HG03159 (cell line): ENCODE results near the gene ATP9A.
"Not testable (repeated sequence)": the region's sequence is repeated elsewhere in the genome, so short reads cannot be mapped to it uniquely, and the experiment has no call there.

Experiments
- ATAC-seq: cut with Tn5 transposase; IDR thresholded peaks from one replicate; pipeline ENCODE4 v1.9.1; 2021; ENCODE audit warnings: mild to moderate bottlenecking, moderate library complexity; ENCODE audit not compliant: unreplicated experiment

Gene ATP9A

DNA sequence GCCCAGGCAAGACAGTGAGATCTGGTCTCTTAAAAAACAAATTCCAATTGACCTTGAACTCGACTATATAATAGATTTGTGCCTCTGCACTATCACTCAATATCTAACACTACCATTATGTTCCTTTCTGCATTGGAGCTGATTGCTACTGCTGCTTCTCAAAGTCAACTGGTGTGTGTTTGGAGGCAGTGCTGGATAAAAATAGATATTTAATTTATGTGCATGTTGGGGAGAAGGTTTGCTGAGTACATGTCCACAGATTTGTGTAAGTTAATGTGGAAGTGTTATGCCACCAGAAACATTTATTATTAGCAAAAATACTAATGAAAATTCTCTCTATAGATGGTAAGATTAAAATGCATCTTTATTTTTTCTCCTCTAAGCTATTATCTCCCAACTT, 39.5 kb downstream of the ATP9A start:
- no peak for ATAC-seq

DNA sequence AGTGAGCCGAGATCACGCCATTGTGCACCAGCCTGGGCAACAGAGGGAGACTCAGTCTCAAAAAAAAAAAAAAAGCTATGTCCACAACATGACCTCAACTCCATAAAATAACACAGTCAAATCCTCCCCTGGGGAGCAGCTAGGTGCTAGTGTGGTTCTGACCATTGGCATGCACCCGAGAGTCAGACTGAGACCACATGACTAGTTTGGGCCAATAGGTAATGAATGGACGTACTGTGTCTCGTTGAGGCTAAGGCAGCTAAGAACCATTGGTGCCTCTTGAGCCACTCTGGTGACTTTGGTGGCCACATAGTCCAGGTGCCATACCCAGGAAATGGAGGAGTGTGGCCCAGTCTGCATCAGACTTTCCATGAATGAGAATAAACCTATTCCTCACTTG, 40.3 kb downstream of the ATP9A start:
- ATAC-seq: no peak

DNA sequence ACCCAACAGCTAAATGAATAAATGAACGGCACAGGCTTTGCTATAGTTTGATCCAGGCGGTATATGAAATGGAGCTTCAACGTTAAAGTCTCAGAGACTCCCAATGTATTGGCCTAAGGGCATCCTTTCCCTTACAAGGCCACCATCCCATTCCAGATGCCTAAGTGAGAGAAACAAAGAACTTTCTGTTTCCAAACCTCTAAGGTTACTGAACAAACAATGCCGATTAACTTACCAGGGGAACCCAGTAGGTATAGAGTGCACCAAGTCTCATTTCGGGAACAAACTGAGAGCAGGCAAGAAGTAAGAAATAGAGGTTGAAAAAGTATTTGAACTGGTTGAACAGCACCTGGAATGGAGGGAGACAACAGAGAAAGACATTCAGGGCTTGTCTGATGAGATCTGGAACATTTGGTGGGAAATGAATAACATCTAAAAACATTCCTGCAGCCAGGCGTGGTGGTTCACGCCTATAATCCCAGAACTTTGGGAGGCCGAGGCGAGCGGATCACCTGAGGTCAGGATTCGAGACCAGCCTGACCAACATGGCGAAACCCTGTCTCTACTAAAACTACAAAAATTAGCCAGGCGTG, 42.5 kb downstream of the ATP9A start:
- ATAC-seq: no peak

DNA sequence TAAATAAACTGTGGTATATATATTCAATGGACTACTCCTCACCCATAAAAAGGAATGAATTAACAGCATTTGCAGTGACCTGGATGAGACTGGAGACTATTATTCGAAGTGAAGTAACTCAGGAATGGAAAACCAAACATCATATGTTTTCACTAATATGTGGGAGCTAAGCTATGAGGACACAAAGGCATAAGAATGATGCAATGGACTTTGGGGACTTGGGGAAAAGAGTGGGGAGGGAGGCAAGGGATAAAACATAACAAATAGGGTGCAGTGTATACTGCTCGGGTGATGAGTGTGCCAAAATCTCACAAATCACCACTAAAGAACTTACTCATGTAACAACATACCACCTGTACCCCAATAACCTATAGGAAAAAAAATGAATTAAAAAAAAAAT, 45.2 kb downstream of the ATP9A start:
- ATAC-seq: not testable (repeated sequence)

DNA sequence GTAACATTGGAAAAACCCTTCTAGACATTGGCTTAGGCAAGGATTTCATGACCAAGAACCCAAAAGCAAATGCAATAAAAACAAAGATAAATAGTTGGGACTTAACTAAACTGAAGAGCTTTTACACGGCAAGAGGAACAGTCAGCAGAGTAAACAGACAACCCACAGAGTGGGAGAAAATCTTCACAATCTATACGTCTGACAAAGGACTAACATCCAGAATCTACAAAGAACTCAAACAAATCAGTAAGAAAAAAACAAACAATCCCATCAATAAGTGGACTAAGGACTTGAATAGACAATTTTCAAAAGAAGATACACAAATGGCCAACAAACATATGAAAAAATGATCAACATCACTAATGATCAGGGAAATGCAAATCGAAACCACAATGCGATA, 45.9 kb downstream of the ATP9A start:
- not testable (repeated sequence) for ATAC-seq

DNA sequence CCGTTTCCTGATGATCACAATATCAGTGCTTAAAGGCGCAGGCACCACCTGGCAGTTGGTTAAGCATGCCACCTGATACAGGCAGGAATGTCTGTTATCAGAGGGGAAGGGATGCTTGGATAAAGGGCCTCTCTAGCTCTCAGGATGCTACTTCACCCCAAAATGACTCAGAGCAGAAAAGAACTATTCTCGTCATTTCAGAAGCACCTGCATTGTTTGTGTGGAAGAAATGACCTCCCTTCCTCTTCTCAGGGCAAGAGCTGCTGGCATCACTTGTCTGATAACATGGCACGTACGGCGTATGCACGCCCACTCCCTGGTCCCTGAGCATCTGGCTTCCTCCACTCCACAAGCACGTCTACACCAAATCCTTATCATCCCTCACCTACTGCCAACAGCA, 47.3 kb downstream of the ATP9A start:
- no peak for ATAC-seq

DNA sequence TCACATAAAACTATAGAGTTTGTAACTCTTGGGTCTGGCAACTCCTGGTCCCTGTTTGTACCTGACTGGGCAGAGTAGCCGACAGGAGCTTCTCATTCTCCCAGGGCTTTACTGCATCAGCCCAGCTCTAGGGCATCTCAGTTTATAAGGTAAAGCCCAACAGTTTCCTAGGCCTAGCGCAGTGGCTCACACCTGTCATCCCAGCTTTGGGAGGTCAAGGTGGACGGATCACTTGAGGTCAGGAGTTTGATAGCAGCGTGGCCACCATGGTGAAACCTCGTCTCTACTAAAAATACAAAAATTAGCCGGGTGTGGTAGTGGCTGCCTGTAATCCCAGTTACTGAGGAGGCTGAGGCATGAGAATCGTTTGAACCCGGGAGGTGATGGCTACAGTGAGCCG, 47.8 kb downstream of the ATP9A start:
- no peak for ATAC-seq

DNA sequence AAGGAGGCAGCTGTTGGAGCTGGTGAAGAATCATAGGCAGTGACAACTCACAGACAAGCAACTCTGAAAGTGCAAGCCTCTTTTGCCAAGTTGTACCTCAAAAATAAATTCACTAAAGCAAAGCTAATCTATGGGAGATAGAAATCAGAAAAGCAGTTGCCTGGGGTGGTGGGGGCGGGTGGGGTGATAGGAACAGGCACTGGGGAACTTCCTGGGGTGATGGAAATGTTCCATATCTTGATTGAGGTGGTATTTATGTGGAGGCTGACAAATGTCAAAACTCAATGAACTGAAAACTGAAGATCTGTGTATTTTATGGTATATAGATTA, 52.4 kb downstream of the ATP9A start:
- ATAC-seq: no peak

DNA sequence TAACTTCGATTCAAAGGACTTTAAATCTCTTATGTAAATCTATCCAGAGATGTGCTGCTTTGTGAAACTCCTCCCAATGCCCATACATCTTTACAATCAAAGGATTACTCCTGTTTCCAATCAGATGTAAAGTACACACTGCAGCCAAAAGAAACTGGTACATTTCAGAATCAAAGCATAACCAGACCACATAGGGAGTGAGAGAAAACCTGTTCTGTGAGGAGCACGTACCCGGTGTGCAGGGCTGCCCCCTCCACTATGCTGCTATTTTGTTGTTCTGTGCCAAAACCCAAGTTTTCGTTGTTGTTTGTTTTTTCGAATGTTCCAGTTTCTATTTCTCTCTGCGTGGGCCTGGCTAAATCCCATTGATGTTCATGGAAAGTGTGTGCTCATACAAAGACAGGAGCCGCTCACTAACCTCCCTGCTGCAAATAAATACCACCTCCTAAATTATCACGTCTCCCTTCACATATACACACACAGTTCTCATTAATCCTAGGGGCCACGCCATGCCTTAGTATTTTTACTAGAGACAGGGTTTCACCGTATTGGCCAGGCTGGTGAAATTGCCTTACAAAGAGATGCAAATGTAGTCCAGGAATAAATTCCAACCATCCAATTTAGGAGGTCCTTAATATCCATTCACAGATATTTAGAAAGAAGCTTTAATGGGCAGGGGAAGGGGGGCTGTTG, 52.9 kb downstream of the ATP9A start:
- no peak for ATAC-seq

DNA sequence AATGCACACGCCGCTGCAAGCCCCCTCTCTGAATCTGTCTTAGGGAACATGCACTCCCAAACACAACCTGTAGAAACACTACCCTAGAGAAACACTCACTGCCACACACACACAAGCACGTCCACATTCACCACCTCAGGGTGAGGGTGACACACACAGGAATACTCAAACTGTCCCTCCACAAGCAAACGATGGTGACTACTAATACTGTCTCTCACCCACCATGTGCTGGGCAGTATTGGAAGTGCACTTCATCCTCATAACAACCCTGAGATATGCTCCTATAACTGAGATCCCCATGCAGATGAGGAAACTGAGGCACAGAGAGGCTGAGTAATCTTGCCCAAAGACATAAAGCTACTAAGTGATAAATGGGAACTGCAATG, 55.0 kb downstream of the ATP9A start:
- no peak for ATAC-seq

DNA sequence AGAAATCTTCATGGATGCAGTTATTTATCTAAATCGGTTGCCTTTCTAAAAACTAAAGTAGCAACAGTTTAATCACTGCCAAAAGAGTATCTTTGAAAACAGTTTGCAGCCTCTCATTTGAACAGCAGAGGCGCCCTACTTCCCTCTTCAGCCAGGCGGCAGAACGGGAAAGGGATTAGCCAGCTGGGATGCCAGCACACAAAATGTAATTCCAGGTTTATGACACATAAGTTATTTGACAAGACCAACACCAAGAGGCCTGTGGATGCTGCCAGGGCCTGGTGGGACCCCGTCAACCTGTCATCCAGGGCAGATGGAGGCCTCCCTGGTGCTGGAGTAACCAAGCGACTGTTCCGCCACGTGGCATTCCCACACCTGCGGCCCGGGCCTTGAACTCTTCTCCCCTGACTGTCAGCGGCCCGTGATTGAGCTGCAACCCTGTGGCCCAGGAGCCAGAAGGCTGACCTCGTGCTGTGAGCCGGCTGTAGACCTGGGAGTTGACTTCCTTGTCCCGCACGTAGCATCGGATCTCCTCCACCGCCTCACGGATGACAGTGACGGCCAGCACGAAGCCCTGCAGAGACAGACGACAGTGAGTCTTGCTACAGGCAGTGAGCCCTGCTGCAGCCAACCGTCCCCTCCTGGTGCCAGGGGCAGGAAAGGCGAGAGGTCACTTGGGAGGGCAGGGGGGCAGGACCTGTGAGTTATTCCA, 55.5 kb downstream of the ATP9A start:
- ATAC-seq: no peak

DNA sequence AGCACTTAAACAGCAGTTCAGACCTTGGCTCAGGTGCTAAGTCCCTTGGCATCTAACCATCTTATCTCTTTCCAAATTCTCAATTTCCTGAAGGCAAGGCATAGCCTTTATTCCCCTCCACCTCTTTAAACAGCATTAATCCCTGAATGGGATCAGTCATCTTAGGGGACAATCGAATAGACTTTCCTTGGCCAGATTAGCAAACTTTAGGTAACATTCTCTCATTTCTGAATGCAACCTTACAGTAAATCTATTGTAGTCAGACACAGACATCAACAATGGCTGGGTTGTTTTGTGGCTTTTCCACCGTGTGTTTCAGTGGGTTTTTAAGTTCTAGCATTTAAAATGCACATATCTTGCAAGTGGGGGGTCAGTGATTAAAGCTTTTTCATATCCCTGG, 56.8 kb downstream of the ATP9A start:
- no peak for ATAC-seq

DNA sequence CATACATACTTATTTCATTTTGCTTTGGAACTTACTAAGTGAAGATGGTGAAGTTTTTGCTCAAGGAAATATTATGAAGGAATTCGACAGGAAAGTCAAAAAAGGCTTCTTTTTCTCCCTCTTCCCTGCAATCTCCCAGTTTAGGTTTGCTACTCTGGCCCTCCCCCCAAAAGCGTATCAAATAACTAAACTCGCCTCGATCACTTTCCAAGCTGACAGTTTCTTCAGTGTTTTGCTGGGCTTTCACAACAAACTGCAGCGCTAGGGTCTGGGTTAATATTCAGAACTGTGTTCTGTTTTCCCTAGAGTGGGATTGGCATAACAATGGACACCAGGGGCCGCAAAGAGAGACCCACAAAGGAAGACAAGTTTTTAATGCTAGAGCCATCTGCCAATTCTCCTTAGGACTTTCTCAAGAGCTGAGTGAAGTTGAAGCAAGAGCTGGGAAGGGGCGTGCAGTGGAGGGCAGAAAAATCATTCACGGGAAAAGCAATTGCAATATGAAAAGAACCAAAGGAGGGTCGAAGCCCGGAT, 57.8 kb downstream of the ATP9A start:
- ATAC-seq: no peak

DNA sequence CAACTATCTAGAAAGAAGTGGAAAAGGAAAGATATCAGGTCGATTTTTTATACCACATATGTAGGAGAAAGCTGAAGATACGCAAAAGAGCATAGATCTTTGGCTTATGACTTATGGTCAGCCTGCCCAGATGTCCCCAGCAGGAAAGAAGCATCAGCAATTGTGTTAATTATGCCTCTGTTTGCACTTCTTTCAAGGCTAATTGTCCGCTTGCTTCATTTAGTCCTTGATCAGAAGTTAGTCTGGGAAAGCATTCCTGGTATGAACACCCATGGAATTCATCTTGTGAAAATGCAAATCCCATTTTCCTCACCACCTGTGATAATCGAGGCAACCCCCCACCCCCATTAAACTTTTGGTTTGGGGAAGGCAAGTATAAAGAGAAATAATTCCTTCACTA, 62.8 kb downstream of the ATP9A start:
- no peak for ATAC-seq

DNA sequence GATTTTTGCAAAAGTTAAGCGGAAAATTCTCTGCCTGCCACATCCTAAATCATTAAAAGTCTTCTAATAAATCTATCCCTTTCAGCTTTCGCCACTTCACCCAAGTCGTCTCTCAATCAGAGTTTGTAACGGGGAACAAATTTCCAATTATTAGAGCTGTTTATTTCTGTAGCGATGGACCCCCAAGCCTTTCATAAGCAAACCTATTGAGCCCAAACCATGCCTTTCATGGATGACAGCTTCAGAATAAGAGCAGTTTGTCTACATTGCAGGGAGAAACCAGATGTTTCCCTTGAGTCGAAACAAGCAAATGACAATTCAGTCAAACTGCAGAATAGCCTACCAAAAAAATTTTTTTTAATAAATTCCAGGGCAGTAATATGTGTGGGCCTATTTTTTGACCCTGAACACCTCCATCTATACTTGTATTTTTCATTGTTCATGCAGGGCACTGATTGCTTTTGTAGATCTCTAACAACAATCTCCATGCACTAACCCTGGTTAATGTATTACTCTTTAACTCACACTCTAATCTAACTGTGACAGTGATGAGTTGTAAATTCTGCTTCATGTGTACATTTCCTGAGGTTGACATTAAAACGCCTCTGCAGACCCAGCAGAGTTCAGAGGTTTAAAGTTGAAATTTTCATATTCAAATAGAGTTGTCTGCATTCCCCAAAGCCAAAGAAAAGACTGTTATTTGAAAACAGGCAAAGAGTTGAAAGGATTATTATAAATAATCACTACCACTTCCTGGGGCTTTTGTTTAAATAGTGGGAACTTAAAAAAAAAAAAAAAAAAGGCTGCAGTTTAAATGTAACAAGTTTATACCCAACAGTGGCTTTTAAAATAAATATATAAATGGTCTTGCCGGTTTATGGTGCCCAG, 64.5 kb downstream of the ATP9A start:
- no peak for ATAC-seq

DNA sequence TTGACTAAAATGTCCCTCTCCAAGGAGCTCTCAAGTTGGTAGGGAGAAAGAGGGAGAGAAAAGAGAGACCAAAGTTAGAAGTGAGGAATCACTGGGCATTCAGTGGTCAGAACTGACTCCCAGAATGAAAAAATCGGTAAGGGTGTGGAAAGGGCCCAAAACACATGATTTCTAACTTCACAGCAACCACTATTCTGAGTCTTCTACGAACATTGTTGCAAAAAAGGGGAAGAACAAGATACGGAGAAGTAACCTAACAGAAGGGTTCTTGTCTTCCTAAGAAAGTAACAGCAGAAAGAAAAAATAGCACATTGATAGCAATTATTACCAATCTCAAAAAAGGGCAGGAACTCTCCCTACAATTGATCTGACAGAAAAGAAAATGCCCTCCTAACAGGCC, 65.6 kb downstream of the ATP9A start:
- ATAC-seq: no peak

DNA sequence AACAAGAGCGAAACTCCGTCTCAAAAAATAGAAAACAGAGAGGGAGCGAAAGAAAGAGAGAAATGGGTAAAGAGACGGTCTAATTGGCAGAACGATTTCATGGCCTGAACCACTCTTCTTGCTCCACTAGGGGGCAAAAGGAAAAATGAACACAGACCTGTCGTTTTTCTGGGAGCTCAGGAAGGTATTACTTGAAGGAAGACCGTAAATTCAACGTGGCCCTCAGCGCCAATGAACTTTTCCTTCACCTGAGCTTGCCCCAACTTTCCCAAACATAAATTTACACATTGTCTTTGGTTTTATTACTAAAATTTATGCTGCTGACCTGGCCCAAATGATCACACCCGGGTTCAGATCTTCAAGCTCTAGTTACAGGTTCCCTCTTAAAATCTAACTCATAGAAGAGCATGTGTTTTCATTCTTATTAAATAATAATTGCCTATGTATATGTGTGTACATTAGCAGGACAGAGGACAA, 67.3 kb downstream of the ATP9A start:
- no peak for ATAC-seq

DNA sequence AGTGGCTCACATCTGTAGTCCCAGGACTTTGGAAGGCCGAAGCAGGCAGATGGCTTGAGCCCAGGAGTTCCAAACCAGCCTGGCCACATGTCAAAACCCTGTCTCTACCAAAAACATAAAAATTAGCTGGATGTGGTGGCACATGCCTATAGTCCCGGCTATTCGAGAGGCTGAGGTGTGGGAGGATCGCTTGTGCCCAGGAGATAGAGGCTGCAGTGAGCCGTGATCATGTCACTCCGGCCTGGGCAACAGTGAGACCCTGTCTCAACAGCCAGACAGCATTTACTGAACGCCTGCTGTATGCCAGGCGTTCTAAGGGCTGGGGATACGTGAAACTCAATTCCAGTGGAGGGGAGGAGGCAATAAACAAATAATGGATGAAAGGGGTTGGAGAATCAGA, 69.9 kb downstream of the ATP9A start:
- ATAC-seq: no peak

DNA sequence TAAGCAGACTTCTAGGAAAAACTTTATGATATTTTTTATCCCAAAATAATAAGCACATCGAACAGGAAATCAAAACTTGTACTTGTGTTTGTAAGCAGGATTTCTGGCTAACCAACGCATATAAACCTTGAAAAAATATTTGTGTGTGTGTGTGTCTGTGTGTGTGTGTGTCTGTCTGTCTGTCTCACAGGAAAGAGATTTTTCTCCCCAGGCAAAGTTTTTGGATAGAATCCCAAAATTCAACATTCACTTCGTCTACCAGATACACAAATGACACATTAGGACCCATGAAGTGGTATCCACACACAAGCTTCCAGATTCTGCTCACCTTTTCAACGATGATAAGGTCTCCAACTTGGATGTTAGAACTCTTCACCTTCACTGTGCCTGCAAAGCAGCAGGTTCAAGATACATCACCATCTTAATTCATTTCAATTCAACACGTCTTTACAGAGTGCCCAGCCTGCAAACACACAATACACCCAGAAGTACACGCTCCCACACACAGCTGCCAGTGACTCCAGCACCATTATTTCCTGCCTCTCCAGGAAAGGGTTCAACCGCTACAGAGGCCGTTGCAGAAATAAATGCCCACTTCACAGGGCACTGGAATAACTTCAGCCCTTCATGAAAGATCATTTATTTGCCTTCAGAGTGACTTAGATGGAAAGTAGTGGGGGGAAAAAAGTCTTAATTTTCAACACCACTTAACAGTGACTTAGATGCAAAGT, 70.9 kb downstream of the ATP9A start:
- no peak for ATAC-seq

DNA sequence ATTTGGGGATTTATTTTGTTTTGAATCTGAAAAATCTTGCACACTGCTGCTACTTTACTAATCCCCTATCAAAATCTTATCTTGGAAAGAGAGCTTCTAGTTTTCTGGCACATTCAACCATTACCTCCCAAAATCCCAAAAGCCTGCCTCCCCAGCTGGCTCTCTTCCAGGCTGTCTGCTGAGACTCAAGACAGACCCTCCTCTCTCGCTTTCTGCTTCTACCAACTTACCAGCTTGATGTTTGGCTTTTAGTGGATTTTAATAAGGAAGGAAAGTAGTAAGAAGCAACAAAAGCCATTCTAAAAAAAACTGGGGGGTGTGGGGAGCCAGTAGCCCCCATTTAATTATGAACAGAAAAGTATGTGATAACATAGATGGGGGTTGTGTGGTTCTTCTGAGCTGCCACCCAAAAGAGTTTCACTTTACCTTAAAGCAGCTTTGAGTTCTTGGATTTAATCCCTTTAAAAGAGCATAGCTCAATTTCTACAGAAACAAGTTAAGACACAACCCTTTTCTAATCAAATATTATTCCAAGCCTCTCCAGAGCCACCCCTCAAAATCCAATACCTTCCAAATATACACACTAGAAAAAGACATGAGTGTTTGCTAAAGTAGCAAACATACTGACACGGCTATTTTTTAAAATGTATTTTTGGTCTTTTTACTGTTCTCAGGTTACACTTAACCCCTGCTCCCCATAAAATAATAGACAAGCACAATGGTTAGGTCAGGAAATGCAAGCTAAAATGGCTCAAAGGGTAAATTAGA, 71.7 kb downstream of the ATP9A start:
- ATAC-seq: no peak
